GM19043 (cell line): ENCODE data around the gene TTC24.
"Not testable (repeated sequence)": the region's sequence is repeated elsewhere in the genome, so short reads cannot be mapped to it uniquely, and the experiment has no call there.

ENCODE experiments used
- ATAC-seq: cut with Tn5 transposase; IDR thresholded peaks from one replicate; pipeline ENCODE4 v1.9.1; 2021; ENCODE audit warnings: low read depth; ENCODE audit not compliant: unreplicated experiment

TTC24 gene

GRCh38 chr1:156579472-156579871 is at the start of gene TTC24:
TSS of gene TTC24 (plus strand) at chr1:156579723. CDS start at chr1:156581365, 1,642 bp downstream.
- no peak for ATAC-seq

- ATAC-seq = no peak
These were observed 49.5 kb upstream of the TTC24 start for GRCh38 chr1:156530006-156530405.

GRCh38 chr1:156532374-156532773 is 47.1 kb upstream of the TTC24 start:
- ATAC-seq = no peak

GRCh38 chr1:156533568-156534220 is 45.8 kb upstream of the TTC24 start:
- no peak for ATAC-seq

- no peak for ATAC-seq
These were observed 45.0 kb upstream of the TTC24 start for GRCh38 chr1:156534424-156535060.

GRCh38 chr1:156537027-156537426 is 42.5 kb upstream of the TTC24 start:
- ATAC-seq = no peak

GRCh38 chr1:156538711-156539440 is 40.6 kb upstream of the TTC24 start:
- no peak for ATAC-seq

- no peak for ATAC-seq
These were observed 39.6 kb upstream of the TTC24 start for GRCh38 chr1:156539818-156540355.

GRCh38 chr1:156540955-156541354 is 38.6 kb upstream of the TTC24 start:
- ATAC-seq = no peak

GRCh38 chr1:156543066-156543465 is 36.5 kb upstream of the TTC24 start:
- no peak for ATAC-seq

- ATAC-seq = no peak
These were observed 34.9 kb upstream of the TTC24 start for GRCh38 chr1:156544592-156545102.

- no peak for ATAC-seq
These were observed 33.3 kb upstream of the TTC24 start for GRCh38 chr1:156546267-156546666.

GRCh38 chr1:156547434-156547833 is 32.1 kb upstream of the TTC24 start:
- ATAC-seq = no peak

- no peak for ATAC-seq
These were observed 31.5 kb upstream of the TTC24 start for GRCh38 chr1:156547982-156548381.

- ATAC-seq = no peak
These were observed 30.1 kb upstream of the TTC24 start for GRCh38 chr1:156549390-156549789.

GRCh38 chr1:156549831-156550230 is 29.7 kb upstream of the TTC24 start:
- no peak for ATAC-seq

GRCh38 chr1:156550346-156550745 is 29.2 kb upstream of the TTC24 start:
- no peak for ATAC-seq

GRCh38 chr1:156551066-156551643 is 28.4 kb upstream of the TTC24 start:
- no peak for ATAC-seq

- no peak for ATAC-seq
These were observed 27.7 kb upstream of the TTC24 start for GRCh38 chr1:156551869-156552268.

GRCh38 chr1:156552518-156552917 is 27.0 kb upstream of the TTC24 start:
- ATAC-seq = no peak

- not testable (repeated sequence) for ATAC-seq
These were observed 26.6 kb upstream of the TTC24 start for GRCh38 chr1:156552937-156553336.
